HepG2 (cell line): Measurements from ENCODE around the gene FAM53B. TPM values are rescaled to one million over a fixed set of nuclear protein-coding genes. Genes with fewer than 3 reads are reported as not detected.
"Not testable (repeated sequence)": the region's sequence is repeated elsewhere in the genome, so short reads cannot be mapped to it uniquely, and the experiment has no call there.

Experiments
- ATAC-seq: fragments of 200-7000 bp; cut with Tn5 transposase; 3 replicates; pipeline ENCODE4 v1.9.1; 2020; ENCODE audit warnings: mild to moderate bottlenecking, moderate library complexity
- BruUV-seq: library from RNA; stranded (reverse); fragments of 400-500 nt; replicated peaks from 2 replicates; lab custom pipeline; 2021; lab: Mats Ljungman, UMichigan
- CTCF ChIA-PET: fragments of 300-600 bp; formaldehyde crosslinking; extraction: SDS; loops from one replicate; lab custom pipeline; 2021; ENCODE audit warnings: low total read pairs, inconsistent platforms, low intra/inter-chr PET ratio; lab: Yijun Ruan, JAX
- POLR2A ChIA-PET: fragments of 350-600 bp; sonication (Branson Sonifier 250); formaldehyde crosslinking; loops from one replicate; lab custom pipeline; 2020; ENCODE audit warnings: antibody characterized with exemption, inconsistent platforms; lab: Yijun Ruan, JAX
- DNase-seq: peaks from one replicate; pipeline ENCODE4 v3.0.0-alpha.2; 2015; ENCODE audit warnings: low spot score
- FAIRE-seq: peaks from 3 replicates; lab custom pipeline; 2011; peaks lifted over from hg19 to GRCh38; lab: Jason Lieb, UNC
- H2AFZ ChIP-seq: one replicate; pipeline ENCODE4 v1.6.1; 2011; ENCODE audit warnings: low read length, inconsistent platforms
- H3K27ac ChIP-seq: fragments of 300-600 bp; 3 replicates; pipeline ENCODE4 v1.8.0; 2011; ENCODE audit warnings: mixed run types, mild to moderate bottlenecking, mixed read lengths, low read length, inconsistent platforms; ENCODE audit not compliant: insufficient read depth; ENCODE audit errors: extremely low read length
- H3K27me3 ChIP-seq, 2 experiments: fragments of 200-600 bp in 1 of 2; 2 replicates in 1 of 2; 3 replicates in 1 of 2; pipeline versions ENCODE4 v1.6.0 to v1.8.0; 2011; ENCODE audit warnings: low read length in 2 of 2, mild to moderate bottlenecking in 2 of 2, moderate library complexity in 2 of 2, inconsistent platforms in 1 of 2; ENCODE audit not compliant: insufficient read depth in 2 of 2, control insufficient read depth in 1 of 2
- H3K36me3 ChIP-seq, 2 experiments: fragments of 200-600 bp in 1 of 2; replicated peaks in 1 of 2; 2 replicates in 1 of 2; 3 replicates in 1 of 2; pipeline versions ENCODE4 v1.5.1 to v1.8.0; 2011; ENCODE audit warnings: low read length in 2 of 2, inconsistent platforms in 1 of 2; ENCODE audit not compliant: insufficient read depth in 2 of 2, control insufficient read depth in 1 of 2
- H3K4me1 ChIP-seq: 2 replicates; pipeline ENCODE4 v1.5.1; 2012; ENCODE audit warnings: low read length, inconsistent platforms; ENCODE audit not compliant: insufficient read depth
- H3K4me2 ChIP-seq: 2 replicates; pipeline ENCODE4 v1.6.0; 2011; ENCODE audit warnings: low read depth, low read length, inconsistent platforms
- H3K4me3 ChIP-seq, 3 experiments: fragments of 200-600 bp in 1 of 3; sonication (generic), shearing (Covaris generic) in 1 of 3; replicated peaks in 1 of 3; 2 replicates each; pipeline ENCODE4 v1.5.1; 2011 to 2016; ENCODE audit warnings: low read length in 3 of 3, inconsistent platforms in 2 of 3, low read depth in 2 of 3, mild to moderate bottlenecking in 2 of 3, control low read depth in 1 of 3, mixed read lengths in 1 of 3; ENCODE audit not compliant: insufficient read depth in 1 of 3
- H3K79me2 ChIP-seq: one replicate; pipeline ENCODE4 v1.6.1; 2011; ENCODE audit warnings: low read length, inconsistent platforms; ENCODE audit not compliant: insufficient read depth
- H3K9ac ChIP-seq: 2 replicates; pipeline ENCODE4 v1.6.0; 2011; ENCODE audit warnings: mild to moderate bottlenecking, low read depth, low read length, inconsistent platforms; ENCODE audit not compliant: insufficient read depth
- H3K9me3 ChIP-seq: 2 replicates; pipeline ENCODE4 v1.5.1; 2012; ENCODE audit warnings: mild to moderate bottlenecking, low read length
- H4K20me1 ChIP-seq: 2 replicates; pipeline ENCODE4 v1.6.0; 2011; ENCODE audit warnings: inconsistent platforms, mild to moderate bottlenecking, low read length, moderate library complexity; ENCODE audit not compliant: insufficient read depth
- NR2F1 ChIP-seq, 2 experiments: fragments of 450-650 bp in 1 of 2; formaldehyde crosslinking in 1 of 2; IDR thresholded peaks; 2 replicates each; pipeline versions ENCODE4 v1.5.0 to v1.6.1; 2016 to 2020; ENCODE audit warnings: mild to moderate bottlenecking in 1 of 2, missing compliant biosample characterization in 1 of 2, missing genetic modification reagents in 1 of 2, moderate library complexity in 1 of 2
- ONECUT2 ChIP-seq: sonication (generic); formaldehyde crosslinking; IDR thresholded peaks from 2 replicates; pipeline ENCODE4 v1.4.0; 2020; ENCODE audit warnings: missing genetic modification reagents
- SIN3A ChIP-seq: IDR thresholded peaks from 2 replicates; pipeline ENCODE4 v1.6.1; 2011; ENCODE audit warnings: low read depth, mild to moderate bottlenecking, control low read depth, low read length, borderline replicate concordance
- SRSF1 ChIP-seq: fragments of 200-400 bp; formaldehyde crosslinking; optimal IDR thresholded peaks from 2 replicates; pipeline ENCODE3; 2017; ENCODE audit warnings: mild to moderate bottlenecking, low read depth, low read length, moderate library complexity
- ZNF652 ChIP-seq: IDR thresholded peaks from 2 replicates; pipeline ENCODE4 v1.6.1; 2016; ENCODE audit warnings: low read depth, borderline replicate concordance
- ZNF766 ChIP-seq: sonication (generic); formaldehyde crosslinking; IDR thresholded peaks from 2 replicates; pipeline ENCODE4 v1.5.0; 2020; ENCODE audit warnings: missing genetic modification reagents, borderline replicate concordance
- ZNF775 ChIP-seq: sonication (generic); formaldehyde crosslinking; IDR thresholded peaks from 2 replicates; pipeline ENCODE4 v1.4.0; 2020; ENCODE audit warnings: missing genetic modification reagents, mild to moderate bottlenecking, moderate library complexity, borderline replicate concordance
- WGBS: methylation state at CpG from one replicate; pipeline ENCODE4 v1.1.6; 2017; ENCODE audit warnings: low lambda C conversion rate; 5-methylcytosine and 5-hydroxymethylcytosine counted together
- in situ Hi-C: cut with HindIII; loops from 2 replicates; pipeline ENCODE4 v1.10.0; 2017; ENCODE audit warnings: low pct_unique_long_range_greater_than_20kb; ENCODE audit not compliant: extremely low pct_ligation_motif_present
- intact Hi-C: fragments of 100-400 bp; cut with micrococcal nuclease; formaldehyde crosslinking; loops from one replicate; pipeline ENCODE4 v1.10.0; 2022; ENCODE audit not compliant: unreplicated experiment
- polyA plus RNA-seq, 8 experiments: library from polyadenylated mRNA; depleted of rRNA in 3 of 8; stranded (reverse) in 7 of 8; unstranded in 1 of 8; fragments of >200 nt; fragmentation: Illumina TruSeq in 4 of 8; extraction: Trizol in 4 of 8; gene quantifications; 2 replicates each; pipeline versions ENCODE4 v1.2.1 to v1.2.3, GENCODE V29; 2011 to 2016; ENCODE audit warnings: low read depth in 4 of 8, missing spikeins in 1 of 8, mixed read lengths in 1 of 8; ENCODE audit not compliant: insufficient read depth in 1 of 8
- total RNA-seq, 5 experiments: library from RNA; depleted of rRNA; stranded (reverse); fragments of >200 nt; fragmentation: Illumina TruSeq; extraction: Trizol; gene quantifications; 2 replicates each; pipeline ENCODE4 v1.2.3, GENCODE V29; 2016; ENCODE audit warnings: low read depth in 1 of 5

The FAM53B gene
- total and polyA plus RNA-seq, 2 of the 13 experiments (the other 11 are each of a cell fraction or from before 2014, with no cell fraction given) = 6.4 to 19.3 TPM

DNA sequence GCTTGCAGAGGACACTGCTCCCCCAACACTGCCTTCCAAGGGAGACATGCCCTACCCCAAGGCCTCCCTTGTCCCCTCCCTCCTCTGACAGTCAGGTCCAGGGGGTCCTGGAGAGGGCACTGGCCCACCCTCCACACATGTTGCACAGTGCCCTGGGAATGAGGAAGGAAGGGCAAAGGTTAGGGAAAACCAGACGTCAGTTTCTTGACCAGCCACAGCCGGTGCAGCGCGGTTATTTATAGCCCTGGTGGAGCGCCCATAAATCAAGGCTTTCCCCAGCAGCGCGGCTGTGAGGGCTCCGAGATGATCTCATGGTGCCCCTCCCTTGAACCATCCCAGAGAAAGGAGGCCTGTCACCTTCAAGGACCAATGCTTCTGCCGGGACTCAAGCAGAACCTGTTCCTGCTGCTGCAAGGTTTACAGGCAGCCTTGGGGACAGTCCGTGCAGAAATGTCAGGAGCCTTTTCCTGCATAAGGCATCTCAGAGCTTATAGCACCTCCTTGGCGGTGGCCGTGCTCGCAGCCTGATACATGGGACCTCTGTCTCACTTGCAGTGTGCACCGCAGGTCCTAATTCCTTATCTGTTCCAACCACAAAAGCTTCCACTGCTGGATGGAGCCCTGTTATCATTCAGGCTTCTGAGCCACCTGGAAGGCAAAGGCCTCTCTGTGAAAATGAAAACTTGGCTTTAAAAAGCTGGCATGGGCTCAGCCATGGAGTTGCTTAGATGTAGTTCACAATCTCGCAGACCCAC is 155.3 kb downstream of the FAM53B start (continued):
- TF ChIP-seq ZNF775 (no peak), ZNF766 (no peak), SIN3A (no peak), ZNF652 (CRISPR knock-in tag) (no peak), NR2F1 (CRISPR knock-in tag; IDR thresholded peaks at IDR 0.05) (no peak), ONECUT2 (no peak), SRSF1 (no peak)

DNA sequence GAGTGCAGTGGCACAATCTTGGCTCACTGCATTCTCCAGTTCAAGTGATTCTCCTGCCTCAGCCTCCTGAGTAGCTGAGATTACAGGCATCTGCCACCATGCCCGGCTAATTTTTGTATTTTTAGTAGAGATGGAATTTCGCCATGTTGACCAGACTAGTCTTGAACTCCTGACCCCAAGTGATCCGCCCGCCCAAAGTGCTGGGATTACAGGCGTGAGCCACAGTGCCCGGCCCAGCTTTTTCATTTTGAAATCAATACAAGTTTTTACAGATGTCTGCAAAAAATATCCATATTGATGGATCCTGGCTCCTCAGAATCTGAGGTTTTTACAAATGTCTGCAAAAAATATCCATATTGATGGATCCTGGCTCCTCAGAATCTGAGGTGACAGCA is 155.8 kb downstream of the FAM53B start:
- H3K9me3 ChIP-seq, H3K36me3 ChIP-seq, DNase-seq, FAIRE-seq, H3K27me3 ChIP-seq, H4K20me1 ChIP-seq, H3K79me2 ChIP-seq, BruUV-seq, H2AFZ ChIP-seq, CTCF ChIA-PET, H3K27ac ChIP-seq, in situ Hi-C loops, H3K9ac ChIP-seq, ATAC-seq: not testable (repeated sequence)
- intact Hi-C loops = loop anchor here (2.0 kb wide), 1 partner anchor 20 kb away; no protein-coding TSS in a partner anchor
- peaks cover 53% of the 10 kb centered on the region for H3K4me1 ChIP-seq
- 2% methylated on average over 6 of the region's 6 CpGs for WGBS
- H3K4me3 ChIP-seq = peak overlapping the region in 1 of 3 experiments; percentile 68; a peak in 1 of 6 replicates
- POLR2A ChIA-PET = interaction anchor here (1.7 to 2.8 kb wide), 2 partner anchors 18 to 153 kb away, joined by 8 to 12 read pairs; no protein-coding TSS in a partner anchor
- peak overlapping the region; percentile 88 for H3K4me2 ChIP-seq
